ENCODE measurements around the gene AGBL4.

Gene AGBL4

GRCh38 chr1:48846441-48846840 is 1177.3 kb downstream of the AGBL4 start:
- Histone ChIP-seq H3K27me3 (no peaks in the 10 kb centered on the region), H3K4me1 (ENCODE audit: control insufficient read depth in 1 of 2, insufficient read depth in 1 of 2, low read depth in 1 of 2, low read length in 1 of 2) (peaks cover 0 to under 1% of the 10 kb centered on the region in 2 experiments), H3K9me3 (no peaks in the 10 kb centered on the region), H3K27ac (no peak overlapping the region), H3K36me3 (no peaks in the 10 kb centered on the region), H3K4me3 (ENCODE audit: low read depth in 1 of 2, low read length in 1 of 2) (no peak overlapping the region)
- TF ChIP-seq CTCF (IDR thresholded peaks at IDR 0.05): no peak

GRCh38 chr1:48844187-48844586 is 1179.6 kb downstream of the AGBL4 start:
- Histone ChIP-seq H3K27ac (no peak overlapping the region), H3K4me3 (ENCODE audit: low read depth in 1 of 2, low read length in 1 of 2) (no peak overlapping the region), H3K9me3 (no peaks in the 10 kb centered on the region), H3K4me1 (ENCODE audit: control insufficient read depth in 1 of 2, insufficient read depth in 1 of 2, low read depth in 1 of 2, low read length in 1 of 2) (no peaks in the 10 kb centered on the region), H3K27me3 (peaks cover 4% of the 10 kb centered on the region), H3K36me3 (no peaks in the 10 kb centered on the region)
- TF ChIP-seq CTCF (IDR thresholded peaks at IDR 0.05): no peak

GRCh38 chr1:48841966-48842365 is 1181.8 kb downstream of the AGBL4 start:
- Histone ChIP-seq H3K9me3 (no peaks in the 10 kb centered on the region), H3K4me1 (ENCODE audit: control insufficient read depth in 1 of 2, insufficient read depth in 1 of 2, low read depth in 1 of 2, low read length in 1 of 2) (no peaks in the 10 kb centered on the region), H3K27me3 (peaks cover 4% of the 10 kb centered on the region), H3K27ac (no peak overlapping the region), H3K4me3 (ENCODE audit: low read depth in 1 of 2, low read length in 1 of 2) (no peak overlapping the region), H3K36me3 (no peaks in the 10 kb centered on the region)
- TF ChIP-seq CTCF (IDR thresholded peaks at IDR 0.05): no peak

- no peaks in the 10 kb centered on the region for H3K4me1 ChIP-seq (ENCODE audit: control insufficient read depth in 1 of 2, insufficient read depth in 1 of 2, low read depth in 1 of 2, low read length in 1 of 2)
- H3K9me3 ChIP-seq: no peaks in the 10 kb centered on the region
- TF ChIP-seq CTCF (IDR thresholded peaks at IDR 0.05): no peak
- H3K36me3 ChIP-seq: no peaks in the 10 kb centered on the region
- H3K4me3 ChIP-seq (ENCODE audit: low read depth in 1 of 2, low read length in 1 of 2): no peak overlapping the region
- H3K27me3 ChIP-seq: peaks cover 4% of the 10 kb centered on the region
- no peak overlapping the region for H3K27ac ChIP-seq
These were observed 1182.3 kb downstream of the AGBL4 start for GRCh38 chr1:48841461-48841860.

GRCh38 chr1:48831120-48831978 is 1192.4 kb downstream of the AGBL4 start:
- Histone ChIP-seq H3K4me1 (ENCODE audit: control insufficient read depth in 1 of 2, insufficient read depth in 1 of 2, low read depth in 1 of 2, low read length in 1 of 2) (no peaks in the 10 kb centered on the region), H3K27me3 (peaks cover 12% of the 10 kb centered on the region), H3K36me3 (no peaks in the 10 kb centered on the region), H3K9me3 (no peaks in the 10 kb centered on the region), H3K4me3 (ENCODE audit: low read depth in 1 of 2, low read length in 1 of 2) (no peak overlapping the region), H3K27ac (no peak overlapping the region)
- TF ChIP-seq CTCF (IDR thresholded peaks at IDR 0.05): no peak

Measured in neutrophil (primary cell).